ENCODE data around the gene IFNL4.

DNA sequence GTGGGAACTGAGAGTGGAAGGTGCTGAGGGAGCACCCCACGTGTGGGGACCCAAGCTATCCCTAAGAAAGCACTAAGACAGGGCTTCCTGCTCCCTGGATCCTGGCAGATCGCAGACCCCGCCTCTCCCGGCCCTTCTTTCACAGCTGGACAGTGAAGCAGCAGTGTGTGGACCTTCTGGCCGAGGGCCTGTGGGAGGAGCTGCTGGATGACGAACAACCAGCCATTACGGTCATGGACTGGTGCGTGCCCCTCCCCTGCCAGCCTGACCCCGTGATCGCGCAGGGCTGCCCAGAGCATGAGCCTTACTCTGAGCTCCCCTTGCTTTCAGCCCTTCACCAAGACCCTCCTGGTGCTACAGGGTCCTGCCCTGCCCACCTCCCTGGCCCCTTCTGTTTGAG, 49.6 kb downstream of the IFNL4 start:
- TF ChIP-seq, protein P1, sequence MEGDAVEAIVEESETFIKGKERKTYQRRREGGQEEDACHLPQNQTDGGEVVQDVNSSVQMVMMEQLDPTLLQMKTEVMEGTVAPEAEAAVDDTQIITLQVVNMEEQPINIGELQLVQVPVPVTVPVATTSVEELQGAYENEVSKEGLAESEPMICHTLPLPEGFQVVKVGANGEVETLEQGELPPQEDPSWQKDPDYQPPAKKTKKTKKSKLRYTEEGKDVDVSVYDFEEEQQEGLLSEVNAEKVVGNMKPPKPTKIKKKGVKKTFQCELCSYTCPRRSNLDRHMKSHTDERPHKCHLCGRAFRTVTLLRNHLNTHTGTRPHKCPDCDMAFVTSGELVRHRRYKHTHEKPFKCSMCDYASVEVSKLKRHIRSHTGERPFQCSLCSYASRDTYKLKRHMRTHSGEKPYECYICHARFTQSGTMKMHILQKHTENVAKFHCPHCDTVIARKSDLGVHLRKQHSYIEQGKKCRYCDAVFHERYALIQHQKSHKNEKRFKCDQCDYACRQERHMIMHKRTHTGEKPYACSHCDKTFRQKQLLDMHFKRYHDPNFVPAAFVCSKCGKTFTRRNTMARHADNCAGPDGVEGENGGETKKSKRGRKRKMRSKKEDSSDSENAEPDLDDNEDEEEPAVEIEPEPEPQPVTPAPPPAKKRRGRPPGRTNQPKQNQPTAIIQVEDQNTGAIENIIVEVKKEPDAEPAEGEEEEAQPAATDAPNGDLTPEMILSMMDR (IDR thresholded peaks at IDR 0.05): no peak
- no peak for TF ChIP-seq POLR2A (IDR thresholded peaks at IDR 0.05)
